Nephron progenitor cell (in vitro differentiated cells): ENCODE data around the gene KRT23.

ENCODE experiments used
- DNase-seq: peaks from one replicate; pipeline ENCODE4 v3.0.0; 2021
- H3K27ac Mint-ChIP-seq: 2 replicates; pipeline ENCODE4 v1.8.0; 2021; ENCODE audit warnings: mild to moderate bottlenecking, moderate library complexity, mixed read lengths
- H3K27me3 Mint-ChIP-seq: 2 replicates; pipeline ENCODE4 v1.8.0; 2021; ENCODE audit warnings: mild to moderate bottlenecking, low read depth, mixed read lengths; ENCODE audit not compliant: poor library complexity
- H3K36me3 Mint-ChIP-seq: 2 replicates; pipeline ENCODE4 v1.8.0; 2021; ENCODE audit warnings: low read depth, mixed read lengths
- H3K4me1 Mint-ChIP-seq: 2 replicates; pipeline ENCODE4 v1.8.0; 2021; ENCODE audit warnings: mixed read lengths
- H3K4me3 Mint-ChIP-seq: 2 replicates; pipeline ENCODE4 v1.8.0; 2021; ENCODE audit warnings: mild to moderate bottlenecking, moderate library complexity, mixed read lengths
- H3K9me3 Mint-ChIP-seq: 2 replicates; pipeline ENCODE4 v1.8.0; 2021; ENCODE audit warnings: mild to moderate bottlenecking, moderate library complexity, mixed read lengths
- TF ChIP-seq, protein P1 (sequence below): fragments of 200-600 bp; sonication (generic); IDR thresholded peaks from 2 replicates; pipeline ENCODE4 v1.5.0; 2021; ENCODE audit warnings: antibody characterized with exemption

KRT23 gene

GRCh38 chr17:40962059-40962561 lies 24.7 kb upstream of the KRT23 start:
- H3K9me3 Mint-ChIP-seq: peaks cover 5% of the 10 kb centered on the region
- H3K4me1 Mint-ChIP-seq: peaks cover 28% of the 10 kb centered on the region
- DNase-seq: no peak
- TF ChIP-seq, protein P1, sequence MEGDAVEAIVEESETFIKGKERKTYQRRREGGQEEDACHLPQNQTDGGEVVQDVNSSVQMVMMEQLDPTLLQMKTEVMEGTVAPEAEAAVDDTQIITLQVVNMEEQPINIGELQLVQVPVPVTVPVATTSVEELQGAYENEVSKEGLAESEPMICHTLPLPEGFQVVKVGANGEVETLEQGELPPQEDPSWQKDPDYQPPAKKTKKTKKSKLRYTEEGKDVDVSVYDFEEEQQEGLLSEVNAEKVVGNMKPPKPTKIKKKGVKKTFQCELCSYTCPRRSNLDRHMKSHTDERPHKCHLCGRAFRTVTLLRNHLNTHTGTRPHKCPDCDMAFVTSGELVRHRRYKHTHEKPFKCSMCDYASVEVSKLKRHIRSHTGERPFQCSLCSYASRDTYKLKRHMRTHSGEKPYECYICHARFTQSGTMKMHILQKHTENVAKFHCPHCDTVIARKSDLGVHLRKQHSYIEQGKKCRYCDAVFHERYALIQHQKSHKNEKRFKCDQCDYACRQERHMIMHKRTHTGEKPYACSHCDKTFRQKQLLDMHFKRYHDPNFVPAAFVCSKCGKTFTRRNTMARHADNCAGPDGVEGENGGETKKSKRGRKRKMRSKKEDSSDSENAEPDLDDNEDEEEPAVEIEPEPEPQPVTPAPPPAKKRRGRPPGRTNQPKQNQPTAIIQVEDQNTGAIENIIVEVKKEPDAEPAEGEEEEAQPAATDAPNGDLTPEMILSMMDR: no peak
- no peaks in the 10 kb centered on the region for H3K36me3 Mint-ChIP-seq
- H3K27me3 Mint-ChIP-seq: peaks cover 7% of the 10 kb centered on the region
- H3K27ac Mint-ChIP-seq: no peak overlapping the region
- no peak overlapping the region for H3K4me3 Mint-ChIP-seq

GRCh38 chr17:40961591-40961990 lies 24.1 kb upstream of the KRT23 start:
- Mint-ChIP-seq H3K9me3 (peaks cover 5% of the 10 kb centered on the region), H3K27me3 (peaks cover 7% of the 10 kb centered on the region), H3K4me3 (no peak overlapping the region), H3K36me3 (no peaks in the 10 kb centered on the region), H3K27ac (no peak overlapping the region), H3K4me1 (peaks cover 33% of the 10 kb centered on the region)
- no peak for DNase-seq
- TF ChIP-seq, protein P1: no peak

GRCh38 chr17:40960144-40960543 lies 22.7 kb upstream of the KRT23 start:
- TF ChIP-seq, protein P1: no peak
- Mint-ChIP-seq H3K4me1 (peaks cover 48% of the 10 kb centered on the region), H3K9me3 (peaks cover 5% of the 10 kb centered on the region), H3K27ac (no peak overlapping the region), H3K4me3 (no peak overlapping the region), H3K36me3 (no peaks in the 10 kb centered on the region), H3K27me3 (peaks cover 3% of the 10 kb centered on the region)
- DNase-seq: no peak

DNA sequence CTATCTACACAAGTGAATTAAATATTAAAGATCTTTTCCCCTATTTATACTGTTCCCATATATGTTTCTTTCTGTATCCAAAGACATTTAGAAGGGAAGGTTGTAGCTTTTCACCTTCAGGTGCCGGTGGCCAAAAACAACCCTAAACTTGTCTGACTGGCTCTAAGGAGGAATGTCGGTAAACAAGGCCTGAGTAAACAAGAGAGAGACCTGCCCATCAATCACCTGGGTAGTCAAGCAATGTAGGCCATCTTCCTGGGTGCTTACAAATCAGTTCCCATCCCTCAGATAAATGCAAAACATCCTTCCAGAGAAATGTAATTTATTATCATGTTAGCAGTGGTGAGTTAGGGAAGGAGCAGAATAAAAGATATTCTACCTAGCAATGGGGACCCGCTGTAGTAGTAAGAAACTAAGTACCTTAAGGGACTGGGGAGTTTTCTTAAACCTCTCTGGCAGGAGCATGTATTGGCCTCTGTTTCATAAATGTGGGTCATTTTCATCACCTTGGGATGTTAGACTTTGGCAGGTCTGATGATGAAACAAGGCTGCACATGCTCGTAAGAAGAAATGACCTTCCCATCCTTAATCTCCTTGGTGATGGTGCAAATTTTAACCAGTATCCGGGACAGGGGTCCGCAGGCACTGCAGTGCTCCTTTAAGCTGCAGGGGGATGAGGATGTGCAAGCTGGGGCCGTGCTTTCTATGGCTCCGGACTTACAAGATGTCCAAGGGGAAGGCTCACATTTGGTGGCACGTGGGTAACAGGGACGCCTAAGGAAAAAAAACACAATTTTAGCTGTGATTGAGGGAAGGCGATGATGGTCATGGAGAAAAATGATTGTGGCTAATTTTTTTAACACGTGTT lies 20.9 kb upstream of the KRT23 start:
- Mint-ChIP-seq H3K27me3 (peaks cover 5% of the 10 kb centered on the region), H3K27ac (peak overlapping the region; percentile 87), H3K9me3 (no peaks in the 10 kb centered on the region), H3K36me3 (no peaks in the 10 kb centered on the region), H3K4me1 (peaks cover 58% of the 10 kb centered on the region), H3K4me3 (no peak overlapping the region)
- TF ChIP-seq, protein P1: no peak
- DNase-seq: no peak

GRCh38 chr17:40956401-40957254 lies 19.2 kb upstream of the KRT23 start:
- Mint-ChIP-seq H3K27ac (no peak overlapping the region), H3K4me3 (peak overlapping the region; percentile 3), H3K9me3 (no peaks in the 10 kb centered on the region), H3K36me3 (no peaks in the 10 kb centered on the region), H3K4me1 (peaks cover 74% of the 10 kb centered on the region), H3K27me3 (peaks cover 5% of the 10 kb centered on the region)
- DNase-seq: no peak
- TF ChIP-seq, protein P1: no peak
